HG03045 (cell line): ENCODE measurements around the gene FAM241A.
A peak's percentile ranks its signal among the peaks of the same experiment; 100 is the strongest.
"Not testable (repeated sequence)": the region's sequence is repeated elsewhere in the genome, so short reads cannot be mapped to it uniquely, and the experiment has no call there.

ENCODE experiments used
- ATAC-seq: cut with Tn5 transposase; IDR thresholded peaks from one replicate; pipeline ENCODE4 v1.9.1; 2021; ENCODE audit warnings: mild to moderate bottlenecking, moderate library complexity; ENCODE audit not compliant: unreplicated experiment

FAM241A gene

DNA sequence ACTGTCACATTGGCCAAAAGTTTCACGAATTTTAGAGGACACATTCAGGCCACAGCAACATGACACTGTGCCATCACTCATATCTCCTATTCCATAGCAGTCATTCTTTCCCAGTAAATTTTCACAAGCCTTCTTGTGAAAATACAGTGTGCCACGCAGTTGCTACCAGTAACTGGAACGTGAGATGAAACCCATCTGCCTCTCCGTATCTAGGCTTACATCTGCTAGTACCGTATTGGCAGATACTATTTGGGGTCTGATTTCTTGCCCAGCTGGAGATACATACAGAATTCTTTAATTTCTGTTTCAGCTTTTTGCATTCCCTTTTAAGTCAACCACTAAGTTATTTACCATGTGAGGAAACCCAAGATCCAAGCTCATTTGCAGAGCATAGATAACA lies 8.7 kb upstream of the FAM241A start:
- ATAC-seq, result no peak

DNA sequence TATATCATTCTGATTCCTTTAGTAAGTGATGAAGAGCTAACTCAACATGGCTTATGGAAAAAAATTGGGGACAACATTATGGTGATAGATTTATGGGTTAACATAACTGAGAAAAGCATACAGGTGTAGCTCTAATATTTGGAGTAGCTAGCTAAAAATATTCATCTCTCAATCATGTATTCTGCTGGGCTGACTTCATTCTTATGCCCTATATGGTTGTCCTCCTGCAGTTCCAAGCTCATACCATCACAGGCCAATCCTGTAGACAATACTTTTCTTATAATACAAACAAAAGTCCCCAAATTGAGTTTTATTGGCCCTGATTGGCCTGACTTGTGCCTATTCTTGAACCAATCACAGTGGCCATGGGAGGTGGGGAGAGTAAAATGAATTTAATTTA lies 6.7 kb upstream of the FAM241A start:
- no peak for ATAC-seq

DNA sequence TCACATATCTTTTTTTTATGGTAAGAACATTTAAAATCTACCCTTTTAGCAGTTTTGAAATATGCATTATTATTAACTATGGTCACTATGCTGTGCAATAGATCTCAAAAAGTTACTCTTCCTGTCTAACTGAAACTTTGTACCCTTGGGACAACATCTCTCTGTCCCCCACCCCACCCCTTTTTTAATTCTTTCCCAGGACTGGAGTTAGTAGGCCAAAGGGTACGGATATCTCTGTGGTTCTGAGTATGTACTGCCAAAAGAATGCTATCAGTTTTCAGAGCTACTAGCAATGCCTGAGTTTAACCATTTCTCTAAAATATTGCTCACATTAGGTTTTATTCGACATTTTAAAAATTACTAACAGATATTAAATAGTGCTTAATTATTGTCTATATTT lies 4.7 kb upstream of the FAM241A start:
- ATAC-seq, result no peak

DNA sequence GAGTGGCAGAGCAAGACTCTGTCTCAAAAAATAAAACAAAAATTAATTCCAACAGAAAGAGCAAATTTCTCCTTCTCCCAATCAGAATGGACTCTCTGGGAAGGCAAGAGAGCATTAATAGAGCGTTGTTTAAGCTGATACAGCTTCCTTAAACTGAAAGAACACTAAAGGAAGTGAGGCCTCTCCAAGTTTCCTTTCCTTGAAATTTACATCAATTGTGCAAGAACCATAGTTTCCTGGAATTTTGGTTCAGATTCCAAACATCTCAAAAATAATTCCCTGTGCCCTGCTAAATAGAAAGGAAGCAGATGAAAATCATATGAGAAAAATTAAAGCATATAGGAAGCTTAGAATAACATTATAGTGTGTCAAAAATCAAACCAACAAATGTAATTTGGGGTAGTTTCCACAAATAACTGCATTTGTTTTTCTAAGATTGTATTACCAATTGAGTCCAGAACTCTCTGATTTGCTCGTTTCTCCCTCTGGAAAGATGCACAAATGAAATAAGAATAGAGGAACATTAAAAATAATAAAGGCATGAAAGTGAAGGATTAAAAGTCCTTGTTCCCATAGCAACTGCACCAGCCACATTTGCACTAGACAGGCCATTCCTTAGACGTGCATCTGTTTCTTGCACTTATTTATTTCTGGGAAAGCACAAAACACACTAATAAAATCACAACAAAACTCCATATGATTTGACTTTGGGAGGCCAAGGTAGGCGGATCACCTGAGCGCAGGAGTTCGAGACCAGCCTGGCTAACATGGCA lies 3.7 kb upstream of the FAM241A start:
- no peak for ATAC-seq

DNA sequence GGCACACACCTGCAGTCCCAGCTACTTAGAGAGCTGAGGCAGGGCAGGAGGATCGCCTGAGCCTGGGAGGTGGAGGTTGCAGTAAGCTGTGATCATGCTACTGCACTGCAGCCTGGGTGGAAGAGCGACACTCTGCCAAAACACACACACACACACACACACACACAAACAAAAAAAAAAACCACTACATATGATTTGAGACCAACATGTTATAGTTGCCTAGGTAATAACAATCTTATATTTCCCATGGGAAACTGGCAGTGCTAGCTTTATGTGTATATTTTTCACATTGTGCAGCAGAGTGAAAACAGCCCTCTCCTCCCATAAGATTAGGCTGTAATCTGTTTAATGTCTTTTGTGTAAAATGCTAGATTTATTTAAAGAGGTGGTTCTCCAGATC lies 3.1 kb upstream of the FAM241A start:
- no peak for ATAC-seq

DNA sequence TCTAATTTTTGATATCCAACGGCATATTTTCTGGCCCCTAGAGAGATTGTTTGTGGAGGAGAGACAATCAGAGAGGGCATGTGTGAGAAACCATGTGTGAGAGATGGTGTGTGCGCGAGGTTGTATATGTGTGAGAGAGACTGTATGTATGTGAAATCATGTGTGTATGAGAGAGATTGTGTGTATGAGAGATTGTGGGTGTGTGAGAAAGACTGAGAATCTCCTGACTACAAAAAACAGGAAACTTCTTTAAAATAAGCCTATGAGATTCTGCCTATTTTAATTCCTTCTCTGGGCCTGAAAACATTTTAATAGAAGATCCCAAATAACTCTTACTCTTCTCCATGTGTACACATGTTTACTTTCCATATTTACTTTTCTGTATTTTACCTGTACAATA lies 1.5 kb upstream of the FAM241A start:
- ATAC-seq, result no peak

DNA sequence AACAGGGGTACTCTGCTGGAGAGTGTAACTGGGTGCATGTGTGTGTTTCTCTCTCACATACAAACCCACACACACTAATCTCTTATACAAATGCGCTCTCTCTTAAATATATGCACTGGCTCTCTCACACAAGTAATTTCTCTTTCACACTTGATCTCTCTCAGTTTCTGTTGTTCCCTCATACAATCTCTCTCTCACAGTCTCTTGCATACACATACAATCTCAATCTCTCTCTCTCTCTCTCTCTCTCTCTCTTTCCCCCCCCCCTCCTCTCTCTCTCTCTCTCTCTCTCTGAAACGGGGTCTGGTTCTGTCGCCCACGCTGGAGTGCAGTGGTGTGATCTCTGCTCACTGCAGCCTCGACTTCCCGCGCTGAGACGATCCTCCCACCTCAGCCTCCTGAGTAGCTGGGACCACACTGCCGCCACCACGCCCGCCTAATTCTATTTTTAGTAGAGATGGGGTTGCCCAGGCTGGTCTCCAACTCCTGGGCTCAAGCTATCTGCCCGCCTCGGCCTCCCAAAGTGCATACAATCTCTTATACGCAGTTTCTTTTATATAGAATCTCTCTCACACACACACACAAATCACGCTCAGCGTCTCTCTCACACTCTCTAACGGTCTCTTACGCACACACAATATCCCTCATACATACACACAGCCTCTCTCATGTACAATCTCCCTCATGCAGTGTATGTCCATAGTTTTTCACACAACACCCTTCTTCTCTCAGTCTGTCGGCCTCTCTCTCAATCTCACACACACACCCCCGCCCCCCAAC lies 518 bp upstream of the FAM241A start:
- no peak for ATAC-seq

DNA sequence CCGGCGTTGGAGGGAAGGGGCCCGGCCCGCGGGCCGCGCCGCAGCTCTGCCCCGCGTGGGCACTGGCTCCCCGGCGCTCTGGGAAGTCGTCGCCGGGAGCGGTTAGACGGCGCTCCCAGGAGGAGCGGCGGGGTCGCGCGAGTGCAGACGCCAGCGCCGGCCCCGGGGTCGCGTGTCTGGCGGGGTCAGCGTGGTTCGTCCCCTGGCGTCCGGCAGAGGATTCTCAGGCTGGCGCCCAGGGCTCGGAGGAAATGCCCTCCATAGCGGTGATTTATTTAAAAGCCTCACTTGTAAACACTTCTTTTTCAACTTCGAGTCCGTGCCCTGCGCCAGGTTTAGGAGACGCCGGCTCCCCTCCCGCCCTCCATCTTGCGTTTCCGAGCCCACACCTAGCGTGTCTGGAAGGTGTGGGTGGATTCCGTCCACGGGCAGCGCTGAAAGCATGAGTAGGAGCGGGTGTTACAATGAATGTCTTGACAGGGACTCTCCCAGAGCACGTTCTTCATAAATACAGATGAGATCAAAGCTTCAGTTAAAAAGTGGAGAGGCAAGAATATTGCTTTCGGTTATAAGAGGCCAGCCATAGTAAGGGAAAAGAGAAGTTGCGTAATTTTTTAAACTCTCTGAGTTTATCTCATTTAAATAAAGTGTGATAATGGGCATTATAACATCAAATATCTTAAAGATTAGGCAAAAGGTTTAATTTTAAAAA lies 692 bp downstream of the FAM241A start:
- ATAC-seq, result peak; percentile 68

DNA sequence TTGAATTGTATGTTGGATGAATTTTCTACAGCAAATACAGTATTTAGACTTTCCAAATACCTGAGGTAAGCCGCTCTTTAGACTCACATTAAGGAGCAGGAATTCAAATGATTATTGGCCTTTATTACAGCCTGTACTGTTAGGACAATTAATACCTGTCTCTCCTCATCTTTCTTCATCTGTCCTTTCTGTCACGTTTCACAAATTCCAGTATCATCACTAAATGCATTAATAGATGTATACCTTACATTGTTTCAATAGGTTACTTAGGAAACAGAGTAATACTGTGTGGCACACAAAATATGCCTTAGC lies 1.2 kb downstream of the FAM241A start:
- ATAC-seq, result no peak

DNA sequence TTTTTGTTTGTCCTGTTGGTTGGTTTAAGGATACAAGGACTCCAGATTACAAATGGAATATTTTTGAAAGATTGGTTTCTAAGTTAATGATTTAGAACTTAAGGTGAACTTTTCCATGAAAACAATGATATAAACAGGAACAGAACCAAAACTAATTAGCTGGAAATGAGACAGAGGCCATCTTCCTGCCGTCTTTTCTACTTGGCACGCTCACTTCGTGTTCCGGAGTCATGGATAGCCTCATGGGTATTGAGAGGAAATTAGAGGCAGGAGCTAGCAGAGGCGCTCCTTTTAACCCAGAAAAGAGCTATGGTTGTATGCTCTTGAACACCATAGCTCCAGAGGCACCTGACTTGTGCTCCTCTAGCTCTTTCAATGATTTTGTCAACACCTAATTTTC lies 2.4 kb downstream of the FAM241A start:
- no peak for ATAC-seq

DNA sequence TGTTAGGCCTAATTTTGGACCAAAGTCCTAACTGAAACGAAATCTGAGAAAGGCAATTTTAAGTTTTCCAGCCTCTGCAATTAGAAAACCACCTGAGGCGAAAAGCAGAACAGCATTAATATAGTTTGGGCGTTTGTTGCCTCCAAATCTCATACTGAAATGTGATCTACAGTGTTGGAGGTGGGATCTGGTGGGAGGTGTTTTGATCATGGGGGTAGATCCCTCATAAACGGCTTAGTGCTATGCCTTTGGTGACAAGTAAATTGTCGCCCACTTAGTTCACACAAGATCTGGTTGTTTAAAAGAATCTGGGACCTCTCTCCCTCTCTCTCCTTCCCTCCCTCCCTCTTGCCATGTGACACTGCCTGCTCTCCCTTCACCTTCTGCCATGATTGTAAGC lies 5.7 kb downstream of the FAM241A start:
- no peak for ATAC-seq

DNA sequence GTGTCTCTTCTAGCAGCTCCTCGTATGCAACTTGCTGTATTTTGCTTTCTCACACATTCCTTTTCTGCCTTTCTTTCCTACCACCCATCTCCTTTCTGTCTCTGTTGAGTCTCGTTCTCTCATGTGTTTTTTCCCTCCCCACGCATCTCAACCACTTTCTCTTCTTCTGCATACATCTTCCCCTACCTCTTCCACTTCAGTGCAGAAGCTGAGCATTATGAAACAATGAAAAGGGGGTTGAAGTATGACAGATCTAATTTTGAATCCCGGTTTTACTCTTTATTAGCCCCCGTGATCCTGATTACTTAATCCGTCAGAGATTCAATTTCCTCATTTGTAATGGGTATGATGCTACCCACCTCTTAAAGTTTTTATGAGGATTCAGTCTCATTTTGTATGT lies 7.3 kb downstream of the FAM241A start:
- no peak for ATAC-seq

DNA sequence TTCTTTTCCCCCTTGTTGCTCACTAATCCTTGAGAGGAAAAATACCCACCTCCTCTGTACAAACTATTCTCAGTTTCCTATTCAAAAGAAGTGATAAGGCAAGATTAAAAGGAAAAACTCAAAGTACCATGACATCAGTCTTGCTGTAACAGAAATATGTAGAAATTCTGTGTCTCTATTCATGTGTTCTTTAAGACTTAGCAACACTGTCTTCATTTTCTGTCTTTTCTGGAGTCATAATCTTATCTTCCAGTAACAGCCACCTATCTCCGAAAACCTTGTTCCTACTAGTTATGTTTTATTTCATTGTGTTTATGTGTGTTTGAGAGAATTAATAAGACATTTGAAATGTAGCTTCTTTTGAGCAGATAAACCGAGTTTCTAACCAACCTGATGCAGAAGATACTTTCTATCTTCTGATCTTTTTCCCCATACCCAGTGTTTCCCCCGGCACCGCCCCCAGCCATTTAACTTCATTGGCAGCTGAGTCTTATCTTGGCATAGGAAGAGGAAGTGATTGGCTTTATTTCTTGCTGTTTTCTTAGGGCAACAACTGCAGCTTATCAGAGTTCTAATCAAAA lies 8.0 kb downstream of the FAM241A start:
- ATAC-seq, result no peak

DNA sequence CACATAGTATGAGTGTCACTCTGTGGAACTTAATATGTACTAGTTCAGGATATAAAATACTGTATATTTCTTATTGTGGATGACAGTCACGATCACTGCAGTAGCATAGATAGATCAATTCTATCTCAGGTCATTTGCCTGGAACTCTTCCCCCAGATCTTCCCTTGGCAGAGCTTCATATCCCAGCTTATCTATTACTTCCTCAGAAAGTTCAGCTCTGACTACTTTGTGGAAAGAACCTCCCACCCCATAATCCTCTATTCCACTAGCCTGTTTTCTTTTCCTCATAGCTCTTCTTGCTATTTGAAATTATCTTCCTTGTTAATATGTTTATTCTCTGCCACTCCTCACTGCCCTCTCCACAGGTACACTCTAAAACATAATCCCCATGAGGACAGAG lies 10.9 kb downstream of the FAM241A start:
- no peak for ATAC-seq

DNA sequence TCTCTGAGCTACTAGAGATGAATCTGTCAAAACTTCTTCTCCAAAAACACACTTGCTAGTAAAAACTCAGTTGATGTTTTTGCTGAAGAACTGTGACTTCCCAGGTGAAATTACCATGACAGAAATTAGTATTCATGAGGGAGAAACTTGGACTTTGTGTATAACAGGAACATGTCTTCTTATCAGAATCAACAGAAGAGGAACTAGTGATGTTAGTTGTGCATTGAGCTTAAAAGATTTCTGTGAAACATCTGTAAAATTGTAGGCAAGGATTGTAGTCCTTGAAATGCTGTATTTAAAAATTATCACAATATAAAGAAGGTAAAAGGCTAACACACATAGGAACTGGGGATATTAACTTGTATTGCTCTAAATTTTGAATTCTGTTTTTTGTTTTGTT lies 11.3 kb downstream of the FAM241A start:
- ATAC-seq, result no peak

DNA sequence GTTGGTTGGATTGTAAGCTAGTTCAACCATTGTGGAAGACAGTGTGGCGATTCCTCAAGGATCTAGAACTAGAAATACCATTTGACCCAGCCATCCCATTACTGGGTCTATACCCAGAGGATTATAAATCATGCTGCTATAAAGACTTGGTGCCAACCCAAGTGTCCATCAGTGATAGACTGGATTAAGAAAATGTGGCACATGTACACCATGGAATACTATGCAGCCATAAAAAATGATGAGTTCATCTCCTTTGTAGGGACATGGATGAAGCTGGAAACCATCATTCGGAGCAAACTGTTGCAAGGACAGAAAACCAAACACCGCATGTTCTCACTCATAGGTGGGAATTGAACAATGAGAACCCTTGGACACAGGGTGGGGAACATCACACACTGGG lies 18.5 kb downstream of the FAM241A start:
- not testable (repeated sequence) for ATAC-seq

DNA sequence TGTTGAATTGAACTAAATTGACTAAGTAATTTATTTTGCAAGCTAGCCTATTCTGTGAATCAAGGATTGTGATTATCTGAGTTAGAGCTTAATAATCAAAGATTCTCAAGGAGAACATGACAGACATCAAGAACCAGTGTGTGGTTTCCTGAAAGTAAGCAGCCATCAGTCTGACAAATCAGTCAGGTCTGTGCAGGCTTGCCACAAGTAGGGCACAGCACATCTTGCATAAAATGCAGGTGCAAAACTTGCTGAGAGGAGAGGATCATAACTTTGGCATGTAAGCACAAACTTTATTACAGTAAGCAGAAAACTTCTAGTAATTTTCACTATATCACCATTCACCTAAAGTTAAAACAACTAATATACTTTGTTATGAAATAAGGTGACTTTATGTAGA lies 22.5 kb downstream of the FAM241A start:
- ATAC-seq, result no peak

DNA sequence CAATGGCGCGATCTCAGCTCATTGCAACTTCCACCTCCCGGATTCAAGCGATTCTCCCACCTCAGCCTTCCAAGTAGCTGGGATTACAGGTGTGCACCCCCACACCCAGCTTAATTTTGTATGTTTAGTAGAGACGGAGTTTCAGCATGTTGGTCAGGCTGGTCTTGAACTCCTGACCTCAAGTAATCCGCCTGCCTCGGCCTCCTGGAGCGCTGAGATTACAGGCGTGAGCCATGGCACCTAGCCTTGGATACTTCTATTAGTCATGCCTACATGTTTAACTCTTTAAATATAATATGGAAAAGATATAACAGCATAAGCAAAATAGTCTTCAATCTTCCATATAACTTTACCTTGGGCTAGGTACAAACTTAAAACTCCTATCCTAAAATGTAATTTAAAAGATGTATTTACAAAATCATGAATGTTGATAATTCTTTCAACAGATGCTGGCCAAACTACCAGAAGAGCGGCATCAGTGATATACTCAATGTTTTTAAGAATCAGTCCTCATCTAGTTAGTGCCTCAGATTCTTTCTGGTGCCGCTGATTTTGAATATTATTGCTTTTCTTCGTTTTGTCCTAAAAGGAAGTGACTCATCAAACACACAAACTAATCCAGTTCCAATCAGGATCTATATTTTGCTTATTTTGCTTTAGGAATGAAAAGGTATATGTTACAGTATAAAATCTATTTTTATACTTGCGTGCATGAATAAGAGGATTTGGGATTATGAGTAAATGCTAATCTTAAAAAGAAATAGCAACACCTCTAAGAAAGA lies 23.7 kb downstream of the FAM241A start:
- ATAC-seq, result no peak

DNA sequence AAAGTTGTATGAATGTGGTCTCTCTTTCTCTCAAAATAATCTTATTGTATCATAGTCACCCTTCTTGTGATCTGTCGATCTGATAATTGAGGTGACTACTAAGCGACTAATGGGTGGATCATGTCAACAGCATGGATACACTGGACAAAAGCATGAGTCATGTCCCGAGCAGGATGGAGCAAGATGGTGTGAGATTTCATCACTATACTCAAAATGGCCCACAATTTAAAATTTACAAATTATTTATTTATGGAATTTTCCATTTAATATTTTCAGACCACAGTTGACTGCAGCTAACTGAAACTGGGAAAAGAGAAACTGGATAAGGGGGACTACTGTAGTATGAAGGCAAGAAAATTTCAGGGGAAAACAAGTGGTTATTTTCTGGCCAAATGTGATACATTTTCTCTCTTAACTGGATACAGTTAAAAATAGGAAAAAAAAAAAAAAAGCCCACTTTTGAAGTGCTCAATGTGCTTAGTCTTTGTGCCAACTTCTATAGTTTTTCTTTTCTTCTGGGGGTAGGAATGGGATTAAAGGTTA lies 25.3 kb downstream of the FAM241A start:
- no peak for ATAC-seq

DNA sequence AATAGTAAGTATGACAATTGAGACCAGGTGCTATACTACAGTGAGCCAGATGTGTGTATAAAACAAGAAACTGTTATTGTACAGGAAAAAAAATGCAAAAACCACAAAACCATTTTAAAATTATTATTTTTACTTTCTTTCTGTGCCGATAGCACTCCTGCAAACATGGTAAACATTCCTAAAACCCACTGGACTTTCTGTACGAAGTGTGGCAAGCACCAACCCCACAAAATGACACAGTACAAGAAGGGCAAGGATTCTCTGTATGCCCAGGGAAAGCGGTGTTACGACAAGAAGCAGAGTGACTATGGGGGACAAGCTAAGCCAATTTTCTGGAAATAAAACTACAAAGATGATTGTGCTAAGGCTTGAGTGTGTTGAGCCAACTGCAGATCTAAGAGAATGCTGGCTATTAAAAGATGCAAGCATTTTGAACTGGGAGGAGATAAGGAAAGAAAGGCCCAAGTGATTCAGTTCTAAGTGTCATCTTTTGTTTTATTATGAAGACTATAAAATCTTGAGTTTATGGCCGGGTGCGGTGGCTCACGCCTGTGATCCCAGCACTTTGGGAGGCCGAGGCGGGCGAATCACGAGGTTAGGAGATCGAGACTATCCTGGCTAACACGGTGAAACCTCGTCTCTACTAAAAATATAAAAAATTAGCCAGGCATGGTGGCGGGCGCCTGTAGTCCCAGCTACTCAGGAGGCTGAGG lies 26.0 kb downstream of the FAM241A start:
- ATAC-seq, result not testable (repeated sequence)
